GM19238 (cell line): ENCODE results near the gene CLSTN1.
"Not testable (repeated sequence)": the region's sequence is repeated elsewhere in the genome, so short reads cannot be mapped to it uniquely, and the experiment has no call there.

Source experiments
- DNase-seq: peaks from one replicate; pipeline ENCODE4 v3.0.0; 2011; ENCODE audit warnings: low spot score; ENCODE audit not compliant: insufficient read length

CLSTN1 gene

GRCh38 chr1:9715536-9716226 lies 108.1 kb downstream of the CLSTN1 start:
- DNase-seq: no peak

- DNase-seq: no peak
Observed at GRCh38 chr1:9714257-9714718, 109.5 kb downstream of the CLSTN1 start.

DNA sequence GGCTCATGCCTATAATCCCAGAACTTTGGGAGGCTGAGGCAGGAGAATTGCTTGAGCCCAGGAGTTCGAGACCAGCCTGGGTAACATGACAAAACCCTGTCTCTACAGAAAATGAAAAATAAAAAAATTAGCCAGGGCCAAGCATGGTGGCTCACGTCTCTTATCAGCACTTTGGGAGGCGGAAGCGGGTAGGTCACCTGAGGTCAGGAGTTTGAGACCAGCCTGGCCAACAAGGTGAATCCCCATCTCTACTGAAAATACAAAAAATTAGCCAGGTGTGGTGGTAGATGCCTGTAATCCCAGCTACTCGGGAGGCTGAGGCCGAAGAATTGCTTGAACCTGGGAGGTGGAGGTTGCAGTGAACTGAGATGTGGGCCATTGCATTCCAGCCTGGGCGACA lies 111.0 kb downstream of the CLSTN1 start:
- DNase-seq: not testable (repeated sequence)

DNA sequence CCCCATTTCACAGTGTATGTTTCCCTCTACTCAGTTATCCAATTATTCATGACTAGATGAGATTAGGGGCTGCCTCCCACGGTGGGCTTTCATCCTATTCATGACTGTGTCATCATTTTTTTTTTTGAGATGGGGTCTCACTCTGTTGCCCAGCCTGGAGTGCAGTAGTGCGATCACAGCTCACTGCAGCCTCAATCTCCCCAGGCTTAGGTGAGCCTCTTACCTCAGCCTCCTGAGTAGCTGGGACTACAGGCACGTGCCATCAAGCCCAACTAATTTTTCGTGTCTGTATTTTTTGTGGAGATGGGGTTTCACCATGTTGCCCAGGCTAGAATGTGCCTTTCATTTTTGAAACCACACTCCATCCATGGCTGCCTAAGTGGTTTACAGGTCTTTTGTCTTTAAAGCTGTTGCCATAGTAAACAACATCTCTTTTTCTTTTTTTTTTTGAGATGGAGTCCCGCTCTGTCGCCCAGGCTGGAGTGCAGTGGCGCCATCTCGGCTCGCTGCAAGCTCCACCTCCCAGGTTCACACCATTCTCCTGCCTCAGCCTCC lies 112.2 kb downstream of the CLSTN1 start:
- DNase-seq: no peak

DNA sequence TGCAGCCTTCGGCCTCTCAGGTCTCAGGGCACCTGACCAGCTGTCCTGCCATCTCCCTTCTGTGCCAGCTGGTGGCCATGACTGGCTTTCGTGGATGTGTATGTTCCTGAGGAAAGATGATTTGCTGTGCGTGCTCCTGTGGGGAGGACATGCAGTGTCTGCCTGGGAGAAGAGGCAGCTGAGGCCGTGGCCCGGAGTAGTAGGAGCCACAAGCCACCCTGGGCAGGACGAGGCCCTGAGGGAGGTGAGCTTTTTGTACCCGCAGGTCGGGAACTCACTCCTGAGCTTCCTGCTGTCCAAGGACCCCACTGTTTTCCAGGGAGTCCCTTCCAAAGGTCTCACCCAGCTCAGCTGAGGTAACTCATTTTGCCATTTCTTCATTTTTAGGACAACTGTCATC lies 113.7 kb downstream of the CLSTN1 start:
- DNase-seq: no peak

DNA sequence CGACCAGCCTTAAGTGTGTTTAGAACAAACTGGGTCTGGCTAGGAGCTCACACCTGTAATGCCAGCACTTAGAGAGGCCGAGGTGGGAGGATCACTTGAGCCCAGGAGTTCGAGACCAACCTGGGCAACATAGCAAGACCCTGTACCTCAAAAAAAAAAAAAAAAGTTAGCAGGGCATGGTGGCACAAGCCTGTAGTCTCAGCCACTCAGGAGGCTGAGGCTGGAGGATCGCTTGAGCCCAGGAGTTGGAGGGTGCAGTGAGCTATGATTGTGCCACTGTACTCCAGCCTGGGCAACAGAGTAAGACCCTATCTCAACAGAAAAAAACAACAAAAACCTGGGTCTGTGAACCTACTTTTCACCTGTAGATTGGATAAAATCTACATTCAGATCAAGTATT lies 117.6 kb downstream of the CLSTN1 start:
- no peak for DNase-seq

DNA sequence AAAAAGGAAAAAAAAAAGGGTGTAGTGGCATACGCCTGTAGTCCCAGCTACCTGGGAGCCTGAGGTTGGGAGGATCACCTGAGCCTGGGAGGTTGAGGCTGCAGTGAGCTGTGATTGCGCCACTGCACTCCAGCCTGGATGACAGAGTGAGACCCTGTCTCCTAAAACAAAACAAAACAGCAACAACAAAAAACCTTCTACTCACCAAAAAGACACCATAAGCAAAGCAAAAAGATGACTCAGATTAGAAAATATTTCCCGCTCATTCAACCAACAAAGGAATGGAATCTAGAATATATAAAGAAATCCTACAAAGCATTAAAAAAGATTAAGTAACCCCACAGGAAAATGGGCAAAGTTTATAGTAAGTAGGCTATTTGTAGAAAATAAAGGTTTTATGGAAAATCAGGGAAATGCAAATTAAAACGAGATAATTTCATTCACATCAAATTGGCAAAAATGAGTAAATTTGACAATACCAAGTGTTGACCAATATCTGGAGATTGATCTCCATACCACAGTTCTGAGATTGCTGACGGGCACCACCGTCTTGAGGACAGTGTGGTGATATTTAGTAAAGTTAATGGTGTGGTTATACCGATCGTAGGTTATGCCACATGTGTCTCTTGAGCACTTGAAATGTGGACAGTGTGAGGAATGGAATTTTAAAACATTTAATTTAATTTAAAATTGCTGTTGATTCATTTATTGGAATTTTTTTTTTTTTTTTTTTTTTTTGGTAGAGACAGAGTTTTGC lies 118.2 kb downstream of the CLSTN1 start:
- DNase-seq: no peak

- no peak for DNase-seq
Observed at GRCh38 chr1:9703681-9704080, 120.1 kb downstream of the CLSTN1 start.

GRCh38 chr1:9703165-9703509 lies 120.6 kb downstream of the CLSTN1 start:
- no peak for DNase-seq

DNA sequence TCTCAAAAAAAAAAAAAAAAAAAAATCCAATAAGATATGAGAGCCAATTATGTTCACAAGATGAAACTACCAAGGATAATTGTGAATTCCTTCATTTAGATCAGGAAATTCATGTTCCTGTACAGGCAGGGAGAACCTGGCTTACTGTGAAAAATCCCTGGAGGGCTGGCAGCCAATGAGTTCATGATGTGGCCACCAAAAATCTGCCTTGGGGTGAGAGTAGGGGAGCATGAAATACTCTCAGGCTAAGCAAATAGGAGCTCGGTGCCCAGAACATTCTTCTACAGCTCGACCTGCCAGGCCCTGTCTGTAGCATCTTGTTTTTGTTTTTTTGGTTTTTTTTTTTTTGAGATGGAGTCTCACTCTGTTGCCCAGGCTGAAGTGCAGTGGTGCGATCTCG lies 122.1 kb downstream of the CLSTN1 start:
- no peak for DNase-seq

GRCh38 chr1:9700340-9700739 lies 123.4 kb downstream of the CLSTN1 start:
- DNase-seq: no peak

DNA sequence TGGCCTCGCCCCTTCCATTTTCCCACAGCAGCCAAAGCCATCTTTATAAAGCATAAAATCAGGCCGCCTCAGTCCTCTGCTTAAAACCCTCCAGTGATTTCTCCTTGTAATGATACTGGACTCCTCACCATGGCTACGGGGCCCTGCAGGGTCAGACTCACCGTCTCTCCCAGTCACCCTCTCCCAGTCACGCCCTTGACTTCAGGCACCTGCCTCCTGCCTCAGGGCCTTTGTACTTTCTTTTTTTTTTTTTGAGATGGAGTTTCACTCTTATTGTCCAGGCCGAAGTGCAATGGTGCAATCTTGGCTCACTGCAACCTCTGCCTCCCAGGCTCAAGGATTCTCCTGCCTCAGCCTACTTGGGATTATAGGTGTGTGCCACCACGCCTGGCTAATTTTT lies 124.4 kb downstream of the CLSTN1 start:
- DNase-seq: no peak

- DNase-seq: no peak
Observed at GRCh38 chr1:9696793-9697192, 127.0 kb downstream of the CLSTN1 start.

- no peak for DNase-seq
Observed at GRCh38 chr1:9691691-9692090, 132.1 kb downstream of the CLSTN1 start.

- DNase-seq: no peak
Observed at GRCh38 chr1:9691108-9691445, 132.7 kb downstream of the CLSTN1 start.

GRCh38 chr1:9690440-9691107 lies 133.2 kb downstream of the CLSTN1 start:
- no peak for DNase-seq

GRCh38 chr1:9689971-9690381 lies 133.8 kb downstream of the CLSTN1 start:
- DNase-seq: no peak

GRCh38 chr1:9689011-9689706 lies 134.6 kb downstream of the CLSTN1 start:
- DNase-seq: peak; percentile 80

- no peak for DNase-seq
Observed at GRCh38 chr1:9688599-9688998, 135.2 kb downstream of the CLSTN1 start.

DNA sequence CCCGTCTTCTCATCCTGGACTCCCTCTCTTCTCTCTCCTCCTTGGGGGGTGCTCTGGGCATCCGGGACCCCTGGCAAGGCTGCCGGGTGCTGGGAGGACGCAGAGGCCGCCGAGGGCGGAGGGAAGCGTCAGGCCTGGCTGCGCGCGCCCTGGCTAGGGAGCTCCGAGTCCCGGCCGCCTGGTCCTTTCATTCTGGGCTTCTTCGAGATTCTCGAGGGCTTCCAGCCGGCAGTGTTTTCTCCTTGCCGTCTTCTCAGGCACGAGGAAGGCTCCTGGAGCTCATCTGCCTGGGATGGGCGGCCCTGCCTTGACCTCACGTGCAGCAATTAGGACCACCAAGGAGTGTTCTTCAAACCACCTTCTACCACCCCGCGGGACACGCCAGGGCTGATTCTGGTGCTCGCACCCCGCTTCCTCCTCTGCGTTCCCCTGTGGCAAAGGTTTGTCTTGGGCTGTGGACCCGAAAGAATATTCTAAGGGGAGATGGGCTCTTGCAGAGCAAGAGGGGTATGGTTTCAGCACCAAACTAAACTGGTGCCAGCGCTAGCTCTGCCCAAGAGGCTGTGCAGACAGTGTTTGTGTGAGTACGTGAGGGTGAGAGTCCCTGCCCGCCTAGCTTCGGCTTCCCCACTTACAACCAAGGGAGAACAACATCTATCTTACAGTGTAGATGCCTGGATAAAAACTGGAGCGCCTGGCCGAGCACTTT lies 135.7 kb downstream of the CLSTN1 start:
- DNase-seq: no peak
